Right atrium auricular region (tissue), 2 donors: ENCODE data around the gene EPHA6. TPM values are rescaled to one million over a fixed set of nuclear protein-coding genes. Genes with fewer than 3 reads are reported as not detected.

Experiments used
- DNase-seq: peaks from one replicate; pipeline ENCODE4 v3.0.0-alpha.2; 2019; ENCODE audit warnings: low spot score
- H3K27ac ChIP-seq, 2 donors: fragments of 200-600 bp; sonication (generic); 1 replicate in 1 of 2; 2 replicates in 1 of 2; pipeline ENCODE4 v1.5.1; 2016 to 2019
- H3K27me3 ChIP-seq, 2 donors: fragments of 200-600 bp; sonication (generic); one replicate each; pipeline versions ENCODE4 v1.5.1 to v1.6.0; 2017 to 2019
- H3K36me3 ChIP-seq: fragments of 200-600 bp; sonication (generic); one replicate; pipeline ENCODE4 v1.5.1; 2016
- H3K4me1 ChIP-seq, 2 donors: fragments of 200-600 bp; sonication (generic); one replicate each; pipeline versions ENCODE4 v1.5.1 to v1.6.0; 2017 to 2019
- H3K4me3 ChIP-seq, 2 donors: fragments of 200-600 bp; sonication (generic); 1 replicate in 1 of 2; 2 replicates in 1 of 2; pipeline ENCODE4 v1.5.1; 2017 to 2019; ENCODE audit warnings: mild to moderate bottlenecking in 1 of 2, moderate library complexity in 1 of 2
- H3K9me3 ChIP-seq, 2 donors: fragments of 200-600 bp; sonication (generic); one replicate each; pipeline ENCODE4 v1.5.1; 2019
- total RNA-seq, 2 donors: library from RNA; depleted of rRNA; stranded (reverse); fragments of >200 nt; gene quantifications; one replicate each; pipeline ENCODE4 v1.1.0, GENCODE V29; 2016
- TF ChIP-seq, protein P1 (sequence below), 2 donors: fragments of 200-600 bp; sonication (generic); IDR thresholded peaks; one replicate each; pipeline ENCODE4 v1.5.1; 2019; ENCODE audit warnings: antibody characterized with exemption in 2 of 2

EPHA6 gene
- total RNA-seq, 2 donors from 2014 or later, result 0.22 to 0.35 TPM

DNA sequence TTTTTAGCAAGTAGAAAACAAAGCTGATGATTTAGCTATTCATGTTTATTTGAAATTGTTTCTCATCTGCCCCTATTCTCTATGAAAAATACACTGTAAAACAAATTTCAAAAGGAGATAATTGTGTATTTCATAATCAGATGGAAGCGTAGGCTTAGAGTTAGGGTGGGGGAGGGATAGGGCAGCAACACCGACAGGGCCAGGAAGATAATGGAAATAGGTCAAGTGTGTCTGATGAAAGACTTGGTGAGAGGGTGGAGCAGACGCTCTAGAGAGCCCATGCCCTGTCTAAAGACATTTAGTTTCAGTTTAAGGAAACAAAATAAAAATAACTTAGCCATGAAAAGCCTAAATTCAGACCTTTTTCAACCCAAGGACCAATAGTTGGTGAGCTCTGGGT, 898.5 kb downstream of the EPHA6 start:
- Histone ChIP-seq H3K27me3 (no peaks in the 10 kb centered on the region), H3K36me3 (no peaks in the 10 kb centered on the region), H3K4me3 (no peak overlapping the region), H3K4me1 (no peaks in the 10 kb centered on the region), H3K9me3 (no peaks in the 10 kb centered on the region), H3K27ac (no peak overlapping the region)
- TF ChIP-seq, protein P1, sequence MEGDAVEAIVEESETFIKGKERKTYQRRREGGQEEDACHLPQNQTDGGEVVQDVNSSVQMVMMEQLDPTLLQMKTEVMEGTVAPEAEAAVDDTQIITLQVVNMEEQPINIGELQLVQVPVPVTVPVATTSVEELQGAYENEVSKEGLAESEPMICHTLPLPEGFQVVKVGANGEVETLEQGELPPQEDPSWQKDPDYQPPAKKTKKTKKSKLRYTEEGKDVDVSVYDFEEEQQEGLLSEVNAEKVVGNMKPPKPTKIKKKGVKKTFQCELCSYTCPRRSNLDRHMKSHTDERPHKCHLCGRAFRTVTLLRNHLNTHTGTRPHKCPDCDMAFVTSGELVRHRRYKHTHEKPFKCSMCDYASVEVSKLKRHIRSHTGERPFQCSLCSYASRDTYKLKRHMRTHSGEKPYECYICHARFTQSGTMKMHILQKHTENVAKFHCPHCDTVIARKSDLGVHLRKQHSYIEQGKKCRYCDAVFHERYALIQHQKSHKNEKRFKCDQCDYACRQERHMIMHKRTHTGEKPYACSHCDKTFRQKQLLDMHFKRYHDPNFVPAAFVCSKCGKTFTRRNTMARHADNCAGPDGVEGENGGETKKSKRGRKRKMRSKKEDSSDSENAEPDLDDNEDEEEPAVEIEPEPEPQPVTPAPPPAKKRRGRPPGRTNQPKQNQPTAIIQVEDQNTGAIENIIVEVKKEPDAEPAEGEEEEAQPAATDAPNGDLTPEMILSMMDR (IDR thresholded peaks at IDR 0.05), result no peak
- DNase-seq, result no peak

DNA sequence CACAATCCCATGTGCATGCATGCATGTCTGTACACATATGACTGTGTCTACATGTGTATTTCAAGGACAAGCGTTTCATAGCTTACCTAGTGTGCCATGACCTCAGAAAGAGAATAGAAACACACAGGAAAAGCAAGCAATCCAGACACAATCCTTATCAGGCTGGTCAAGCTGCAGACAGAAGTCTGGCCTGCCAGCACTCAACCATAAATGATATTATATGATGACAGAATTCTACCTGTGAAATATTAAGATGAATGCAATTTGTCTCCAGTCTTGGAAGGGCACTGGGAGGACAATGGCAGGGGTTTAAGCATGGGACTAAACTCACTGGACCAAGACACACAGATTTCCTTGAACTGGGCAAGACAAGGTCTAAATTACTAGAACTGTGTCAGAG, 899.2 kb downstream of the EPHA6 start:
- DNase-seq, result no peak
- Histone ChIP-seq H3K27me3 (no peaks in the 10 kb centered on the region), H3K27ac (no peak overlapping the region), H3K4me3 (no peak overlapping the region), H3K36me3 (no peaks in the 10 kb centered on the region), H3K4me1 (no peaks in the 10 kb centered on the region), H3K9me3 (no peaks in the 10 kb centered on the region)
- TF ChIP-seq, protein P1 (IDR thresholded peaks at IDR 0.05), result no peak

DNA sequence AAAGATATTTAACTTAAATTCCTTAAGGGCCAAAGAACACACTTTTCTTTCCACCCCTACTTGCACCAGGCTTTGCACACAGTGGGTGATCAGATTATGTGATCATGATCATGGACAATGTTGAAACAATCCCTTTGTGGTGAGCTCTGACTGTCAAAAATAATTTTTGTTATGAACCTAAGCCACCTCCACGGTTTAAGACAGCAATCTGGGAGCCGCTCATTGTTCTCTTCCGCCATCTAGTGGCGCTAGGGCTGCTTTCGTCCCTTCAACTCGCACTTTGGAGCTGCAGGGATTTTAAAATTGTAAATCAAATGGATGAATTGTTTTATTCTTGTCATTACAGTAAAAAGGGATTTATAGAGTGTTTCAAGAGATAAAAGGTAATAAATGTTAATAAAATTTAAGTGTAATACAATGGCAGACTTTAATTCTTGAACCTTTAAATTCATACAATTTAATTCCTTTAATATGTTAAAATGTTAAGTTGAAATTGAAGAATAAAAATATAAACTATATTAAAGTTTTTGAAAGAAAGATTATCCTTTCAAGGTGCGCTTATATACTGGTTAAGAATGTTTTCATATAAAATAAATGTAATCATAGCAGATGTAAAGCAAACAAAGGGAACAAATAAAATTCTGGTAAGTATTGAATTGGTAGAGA, 904.9 kb downstream of the EPHA6 start:
- H3K36me3 ChIP-seq, result no peaks in the 10 kb centered on the region
- H3K9me3 ChIP-seq, result no peaks in the 10 kb centered on the region
- H3K27ac ChIP-seq, result no peak overlapping the region
- H3K4me1 ChIP-seq, result no peaks in the 10 kb centered on the region
- H3K27me3 ChIP-seq, result no peaks in the 10 kb centered on the region
- TF ChIP-seq, protein P1 (IDR thresholded peaks at IDR 0.05), result peak; percentile 68 to 91
- no peak for DNase-seq
- H3K4me3 ChIP-seq, result no peak overlapping the region

DNA sequence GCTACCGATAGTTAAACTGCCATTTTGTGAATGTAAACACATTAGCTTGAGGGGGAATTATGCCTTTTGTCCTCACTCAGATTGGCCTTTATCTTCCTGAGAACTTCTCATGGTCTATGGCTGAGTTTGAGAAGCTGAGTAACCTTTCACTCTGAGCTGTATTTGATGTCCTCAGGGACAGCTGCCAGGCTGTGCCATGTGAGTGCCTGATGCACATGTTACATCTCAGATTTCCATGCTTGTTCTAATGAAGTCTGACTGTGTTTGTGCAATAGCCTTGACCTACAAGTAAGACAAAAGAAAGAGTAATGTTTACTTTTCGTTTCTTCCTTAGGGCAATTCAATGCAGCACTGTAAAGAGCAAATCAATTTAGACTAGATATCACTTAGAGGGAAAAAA, 906.0 kb downstream of the EPHA6 start:
- Histone ChIP-seq H3K27me3 (no peaks in the 10 kb centered on the region), H3K9me3 (no peaks in the 10 kb centered on the region), H3K36me3 (no peaks in the 10 kb centered on the region), H3K4me1 (no peaks in the 10 kb centered on the region), H3K27ac (no peak overlapping the region), H3K4me3 (no peak overlapping the region)
- no peak for DNase-seq
- TF ChIP-seq, protein P1 (IDR thresholded peaks at IDR 0.05), result no peak

DNA sequence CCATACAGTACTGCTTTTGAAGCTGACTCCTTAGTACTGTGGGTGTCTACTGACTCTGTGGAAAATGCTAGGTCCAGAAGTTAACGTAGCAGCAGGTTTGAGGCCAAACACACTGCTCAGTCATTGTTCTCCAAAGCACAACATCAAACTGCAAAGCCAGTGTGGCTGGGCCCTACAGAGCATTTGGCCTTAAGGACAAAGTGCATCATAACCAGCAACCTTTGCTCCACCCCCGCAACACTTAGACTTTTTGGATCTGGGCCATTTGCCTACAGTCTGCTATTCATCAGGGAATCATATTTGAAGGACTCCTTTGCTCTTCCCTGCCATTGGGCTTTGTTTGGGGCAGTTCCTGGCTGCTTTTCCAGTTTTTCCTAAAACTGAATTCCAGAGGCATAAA, 907.1 kb downstream of the EPHA6 start:
- Histone ChIP-seq H3K9me3 (no peaks in the 10 kb centered on the region), H3K36me3 (no peaks in the 10 kb centered on the region), H3K4me3 (no peak overlapping the region), H3K27ac (no peak overlapping the region), H3K27me3 (no peaks in the 10 kb centered on the region), H3K4me1 (no peaks in the 10 kb centered on the region)
- no peak for DNase-seq
- TF ChIP-seq, protein P1 (IDR thresholded peaks at IDR 0.05), result no peak

DNA sequence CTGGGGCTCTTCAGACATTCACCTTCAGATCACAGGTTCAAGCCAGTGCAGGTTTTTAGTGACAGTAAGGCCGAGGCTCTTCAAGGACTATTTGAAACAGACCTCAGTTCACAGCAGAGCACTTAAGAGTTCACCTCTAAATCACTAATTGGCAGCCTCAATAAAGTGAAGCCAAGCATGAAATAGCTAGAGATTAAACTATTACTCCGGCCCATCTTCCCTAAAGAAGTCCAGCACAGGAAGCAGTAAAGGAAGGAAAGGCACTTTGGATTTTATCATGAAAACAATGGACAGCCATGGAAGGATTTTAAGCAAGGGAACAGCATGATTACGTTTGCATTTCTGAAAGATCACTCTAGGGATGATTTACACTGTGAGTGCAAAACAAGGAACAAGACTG, 922.5 kb downstream of the EPHA6 start:
- DNase-seq, result no peak
- H3K36me3 ChIP-seq, result no peaks in the 10 kb centered on the region
- TF ChIP-seq, protein P1 (IDR thresholded peaks at IDR 0.05), result no peak
- H3K27me3 ChIP-seq, result no peaks in the 10 kb centered on the region
- H3K4me3 ChIP-seq, result no peak overlapping the region
- no peaks in the 10 kb centered on the region for H3K4me1 ChIP-seq
- no peak overlapping the region for H3K27ac ChIP-seq
- H3K9me3 ChIP-seq, result no peaks in the 10 kb centered on the region
